Retinal pigment epithelial cell (primary cell): ENCODE data around the gene C12orf75.

Experiments used
- DNase-seq: peaks from one replicate; pipeline ENCODE4 v3.0.0-alpha.2; 2010; ENCODE audit warnings: low read depth
- H3K4me3 ChIP-seq: 2 replicates; pipeline ENCODE4 v1.5.1; 2011; ENCODE audit warnings: mild to moderate bottlenecking, low read length, control low read depth, moderate library complexity
- CTCF ChIP-seq: conservative IDR thresholded peaks from 2 replicates; pipeline ENCODE4 v1.5.1; 2011; ENCODE audit warnings: low read depth, low read length, control low read depth, inconsistent platforms

The C12orf75 gene

GRCh38 chr12:105349138-105349537, 18.6 kb downstream of the C12orf75 start:
- no peak for DNase-seq
- TF ChIP-seq CTCF = no peak

GRCh38 chr12:105351523-105351922, 21.0 kb downstream of the C12orf75 start:
- no peak overlapping the region for H3K4me3 ChIP-seq
- no peak for TF ChIP-seq CTCF
- no peak for DNase-seq

More at GRCh38 chr12:105349138-105349537, 18.6 kb downstream of the C12orf75 start:
- H3K4me3 ChIP-seq = no peak overlapping the region

- DNase-seq = no peak
- no peak for TF ChIP-seq CTCF
- H3K4me3 ChIP-seq = no peak overlapping the region
These were observed 21.6 kb downstream of the C12orf75 start for GRCh38 chr12:105352052-105352451.

- no peak for TF ChIP-seq CTCF
These were observed 22.6 kb downstream of the C12orf75 start for GRCh38 chr12:105352940-105353635.

GRCh38 chr12:105355752-105356151, 25.3 kb downstream of the C12orf75 start:
- H3K4me3 ChIP-seq = no peak overlapping the region
- no peak for TF ChIP-seq CTCF
- no peak for DNase-seq

More at GRCh38 chr12:105352940-105353635, 22.6 kb downstream of the C12orf75 start:
- H3K4me3 ChIP-seq = no peak overlapping the region
- DNase-seq = no peak

- H3K4me3 ChIP-seq = no peak overlapping the region
- DNase-seq = no peak
- TF ChIP-seq CTCF = no peak
These were observed 26.7 kb downstream of the C12orf75 start for GRCh38 chr12:105357162-105357691.

GRCh38 chr12:105358789-105359188, 28.3 kb downstream of the C12orf75 start:
- DNase-seq = no peak
- H3K4me3 ChIP-seq = no peak overlapping the region

More at GRCh38 chr12:105358789-105359188, 28.3 kb downstream of the C12orf75 start:
- TF ChIP-seq CTCF = no peak
